AG04450 (cell line): ENCODE results near the gene STT3B. TPM values are rescaled to one million over a fixed set of nuclear protein-coding genes. Genes with fewer than 3 reads are reported as not detected.

Experiments used
- CTCF ChIA-PET: fragments of 300-600, 350-600 bp; formaldehyde crosslinking; extraction: SDS; loops from one replicate; lab custom pipeline; 2022; ENCODE audit warnings: antibody characterized with exemption, inconsistent platforms; lab: Charles Lee
- POLR2A ChIA-PET: fragments of 350-600 bp; formaldehyde crosslinking; extraction: SDS; loops from one replicate; lab custom pipeline; 2021; ENCODE audit warnings: antibody characterized with exemption, inconsistent platforms; lab: Yijun Ruan, JAX
- DNase-seq: peaks from one replicate; pipeline ENCODE4 v3.0.0-alpha.2; 2011; ENCODE audit warnings: low read depth, low spot score
- H3K27ac ChIP-seq: one replicate; pipeline ENCODE4 v1.5.1; 2012; ENCODE audit warnings: low read depth, low read length, control low read depth
- H3K27me3 ChIP-seq: one replicate; pipeline ENCODE4 v1.6.0; 2012; ENCODE audit warnings: low read length; ENCODE audit not compliant: control insufficient read depth, insufficient read depth
- H3K4me3 ChIP-seq: 2 replicates; pipeline ENCODE4 v1.5.1; 2011; ENCODE audit warnings: mild to moderate bottlenecking, low read depth, low read length, control low read depth
- H3K9me3 ChIP-seq: 2 replicates; pipeline ENCODE4 v1.5.1; 2012; ENCODE audit warnings: low read length; ENCODE audit not compliant: control insufficient read depth, insufficient read depth
- polyA plus RNA-seq: library from polyadenylated mRNA; depleted of rRNA; stranded (reverse); fragments of >200 nt; gene quantifications from 2 replicates; pipeline ENCODE4 v1.2.3, GENCODE V29; 2011
- TF ChIP-seq, protein P1 (sequence below): IDR thresholded peaks from 2 replicates; pipeline ENCODE4 v1.5.1; 2011; ENCODE audit warnings: low read depth, low read length, control low read depth, inconsistent platforms

STT3B gene
- polyA plus RNA-seq, 1 experiment, result 112 TPM

- H3K4me3 ChIP-seq, result no peak overlapping the region
- ChIA-PET CTCF (interaction anchor here (0.6 to 1.0 kb wide), 3 partner anchors 30 to 415 kb away, joined by 3 read pairs; no protein-coding TSS in a partner anchor), POLR2A (no interaction called here)
- peaks cover 4% of the 10 kb centered on the region; the same call in 1 of the 2 replicates for H3K9me3 ChIP-seq
- TF ChIP-seq, protein P1, sequence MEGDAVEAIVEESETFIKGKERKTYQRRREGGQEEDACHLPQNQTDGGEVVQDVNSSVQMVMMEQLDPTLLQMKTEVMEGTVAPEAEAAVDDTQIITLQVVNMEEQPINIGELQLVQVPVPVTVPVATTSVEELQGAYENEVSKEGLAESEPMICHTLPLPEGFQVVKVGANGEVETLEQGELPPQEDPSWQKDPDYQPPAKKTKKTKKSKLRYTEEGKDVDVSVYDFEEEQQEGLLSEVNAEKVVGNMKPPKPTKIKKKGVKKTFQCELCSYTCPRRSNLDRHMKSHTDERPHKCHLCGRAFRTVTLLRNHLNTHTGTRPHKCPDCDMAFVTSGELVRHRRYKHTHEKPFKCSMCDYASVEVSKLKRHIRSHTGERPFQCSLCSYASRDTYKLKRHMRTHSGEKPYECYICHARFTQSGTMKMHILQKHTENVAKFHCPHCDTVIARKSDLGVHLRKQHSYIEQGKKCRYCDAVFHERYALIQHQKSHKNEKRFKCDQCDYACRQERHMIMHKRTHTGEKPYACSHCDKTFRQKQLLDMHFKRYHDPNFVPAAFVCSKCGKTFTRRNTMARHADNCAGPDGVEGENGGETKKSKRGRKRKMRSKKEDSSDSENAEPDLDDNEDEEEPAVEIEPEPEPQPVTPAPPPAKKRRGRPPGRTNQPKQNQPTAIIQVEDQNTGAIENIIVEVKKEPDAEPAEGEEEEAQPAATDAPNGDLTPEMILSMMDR, result no peak
- H3K27me3 ChIP-seq, result no peaks in the 10 kb centered on the region
- no peak for DNase-seq
- no peak overlapping the region for H3K27ac ChIP-seq
Measured at GRCh38 chr3:31551646-31552045, 18.9 kb downstream of the STT3B start.

DNA sequence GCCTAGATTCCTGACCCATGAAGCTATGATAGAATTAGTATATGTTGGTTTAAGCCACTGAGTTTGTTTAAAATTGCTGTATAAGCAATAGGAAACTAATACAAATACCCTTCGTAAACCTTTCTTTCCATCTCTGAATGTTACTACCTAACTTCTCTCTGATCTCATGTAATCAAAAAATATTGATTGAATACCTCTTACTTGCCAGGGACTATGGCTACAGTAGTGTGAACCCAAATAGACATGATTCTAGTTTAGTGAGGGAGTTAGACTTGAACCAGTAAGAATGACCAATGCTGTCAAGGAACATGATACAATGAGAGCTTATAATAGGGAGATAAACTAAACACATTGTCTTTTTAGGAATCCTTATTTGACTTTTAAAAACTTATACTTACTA, 19.4 kb downstream of the STT3B start:
- ChIA-PET POLR2A (no interaction called here), CTCF (interaction anchor here (0.6 to 1.0 kb wide), 3 partner anchors 20 to 415 kb away, joined by 3 read pairs; no protein-coding TSS in a partner anchor)
- no peak overlapping the region for H3K4me3 ChIP-seq
- no peaks in the 10 kb centered on the region for H3K27me3 ChIP-seq
- no peak for DNase-seq
- TF ChIP-seq, protein P1, result no peak
- H3K9me3 ChIP-seq, result peaks cover 4% of the 10 kb centered on the region; the same call in 1 of the 2 replicates
- no peak overlapping the region for H3K27ac ChIP-seq

DNA sequence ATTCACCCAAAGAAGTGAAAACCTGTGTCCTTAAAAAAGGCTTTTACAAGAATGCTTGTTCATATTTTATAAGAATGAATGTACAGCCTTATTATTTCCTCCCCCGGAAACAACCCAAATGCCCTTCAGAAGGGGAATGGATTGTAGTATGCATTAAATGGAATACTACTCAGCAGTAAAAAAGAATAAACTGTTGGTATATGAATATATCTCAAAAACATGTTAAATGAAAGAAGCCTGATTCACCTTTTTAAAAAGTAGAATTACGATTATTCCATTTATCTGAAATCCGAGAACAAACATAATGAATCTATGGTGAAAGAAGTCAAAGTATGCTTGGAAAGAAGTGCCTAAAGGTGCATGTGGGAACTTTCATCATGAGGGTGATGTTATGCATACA, 20.5 kb downstream of the STT3B start:
- no peak for DNase-seq
- Histone ChIP-seq H3K4me3 (no peak overlapping the region), H3K27me3 (no peaks in the 10 kb centered on the region), H3K9me3 (peaks cover 4% of the 10 kb centered on the region; the same call in 1 of the 2 replicates), H3K27ac (no peak overlapping the region)
- POLR2A ChIA-PET, result no interaction called here
- CTCF ChIA-PET, result interaction anchor here (0.6 kb wide), 1 partner anchor 208 kb away, joined by 9 read pairs; no protein-coding TSS in a partner anchor
- TF ChIP-seq, protein P1, result no peak

DNA sequence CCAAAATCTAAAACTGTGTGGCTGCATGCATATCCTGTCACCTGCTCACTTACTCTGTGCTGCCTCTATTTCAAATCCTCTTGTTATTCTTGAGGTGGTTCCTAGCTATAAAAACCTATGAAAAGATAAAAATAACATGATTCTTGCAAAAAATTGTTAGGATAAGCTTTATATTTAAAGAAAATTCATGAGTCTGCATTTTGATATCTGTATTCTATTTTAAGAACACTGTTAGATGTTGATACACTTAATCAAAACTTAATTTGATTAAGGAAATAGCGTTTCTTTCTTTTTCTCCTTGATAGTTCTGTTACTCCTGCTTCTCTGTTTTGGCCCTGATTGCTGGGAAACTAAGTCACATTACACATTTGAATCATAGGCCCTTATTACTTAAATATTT, 22.5 kb downstream of the STT3B start:
- Histone ChIP-seq H3K4me3 (no peak overlapping the region), H3K27me3 (no peaks in the 10 kb centered on the region), H3K9me3 (peaks cover 4% of the 10 kb centered on the region; the same call in 1 of the 2 replicates), H3K27ac (no peak overlapping the region)
- DNase-seq, result no peak
- ChIA-PET CTCF (no interaction called here), POLR2A (no interaction called here)
- TF ChIP-seq, protein P1, result no peak

DNA sequence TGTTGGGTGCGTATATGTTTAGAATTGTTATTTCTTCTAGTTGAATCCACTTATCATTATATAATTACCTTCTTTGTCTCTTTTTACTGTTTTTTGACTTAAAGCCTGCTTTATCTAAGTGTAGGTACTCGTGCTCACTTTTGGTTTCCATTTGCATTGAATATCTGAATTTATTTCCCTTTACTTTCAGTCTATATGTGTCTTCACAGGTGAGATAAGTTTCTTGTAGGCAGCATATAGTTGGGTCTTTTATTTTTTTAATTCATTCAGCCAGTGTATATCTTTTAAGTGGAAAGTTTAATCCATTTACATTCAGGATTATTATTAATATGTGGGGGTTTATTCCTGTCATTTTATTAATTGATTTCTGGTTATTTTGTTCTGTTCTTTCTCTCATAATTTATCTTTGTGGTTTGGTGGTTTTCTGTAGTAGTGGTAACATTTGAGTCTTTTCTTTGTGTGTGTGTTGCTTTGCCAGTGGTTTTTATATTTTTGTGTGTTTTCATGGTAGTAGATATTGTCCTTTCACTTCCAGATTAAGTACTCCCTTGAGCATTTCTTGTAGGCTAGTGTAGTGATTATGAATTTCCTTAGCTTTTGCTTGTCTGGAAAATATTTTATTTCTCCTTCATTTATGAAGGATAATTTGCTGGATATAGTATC, 27.3 kb downstream of the STT3B start:
- Histone ChIP-seq H3K27me3 (no peaks in the 10 kb centered on the region), H3K4me3 (no peak overlapping the region), H3K27ac (no peak overlapping the region), H3K9me3 (no peaks in the 10 kb centered on the region; the same call in 1 of the 2 replicates)
- DNase-seq, result no peak
- TF ChIP-seq, protein P1, result no peak
- POLR2A ChIA-PET, result no interaction called here
- CTCF ChIA-PET, result interaction anchor here (1.0 kb wide), 1 partner anchor 9 kb away, joined by 4 read pairs; no protein-coding TSS in a partner anchor
